IPS DF 19.7 (cell line): ENCODE data around the gene PRR33.
"Not testable (repeated sequence)": the region's sequence is repeated elsewhere in the genome, so short reads cannot be mapped to it uniquely, and the experiment has no call there.

Experiments
- DNase-seq: peaks from one replicate; pipeline ENCODE4 v3.0.0-alpha.2; 2013; ENCODE audit warnings: low read depth, low spot score

PRR33 gene

GRCh38 chr11:1875851-1876301 lies 15.8 kb downstream of the PRR33 start:
- not testable (repeated sequence) for DNase-seq

GRCh38 chr11:1875093-1875850 lies 16.4 kb downstream of the PRR33 start:
- DNase-seq = no peak

GRCh38 chr11:1874441-1875092 lies 17.1 kb downstream of the PRR33 start:
- DNase-seq = not testable (repeated sequence)

- DNase-seq = not testable (repeated sequence)
Measured at GRCh38 chr11:1873813-1874150, 17.9 kb downstream of the PRR33 start.

- DNase-seq = no peak
Measured at GRCh38 chr11:1873048-1873812, 18.5 kb downstream of the PRR33 start.

- DNase-seq = no peak
Measured at GRCh38 chr11:1872267-1872985, 19.3 kb downstream of the PRR33 start.

GRCh38 chr11:1871531-1871930 lies 20.2 kb downstream of the PRR33 start:
- DNase-seq = no peak

- DNase-seq = no peak
Measured at GRCh38 chr11:1870721-1871466, 20.8 kb downstream of the PRR33 start.

GRCh38 chr11:1870326-1870696 lies 21.4 kb downstream of the PRR33 start:
- DNase-seq = no peak

GRCh38 chr11:1869427-1870325 lies 22.0 kb downstream of the PRR33 start:
- DNase-seq = no peak

GRCh38 chr11:1868636-1869291 lies 22.9 kb downstream of the PRR33 start:
- DNase-seq = no peak

GRCh38 chr11:1868056-1868635 lies 23.5 kb downstream of the PRR33 start:
- DNase-seq = no peak

- no peak for DNase-seq
Measured at GRCh38 chr11:1867381-1867780, 24.3 kb downstream of the PRR33 start.

- DNase-seq = no peak
Measured at GRCh38 chr11:1866776-1867175, 24.9 kb downstream of the PRR33 start.

- DNase-seq = no peak
Measured at GRCh38 chr11:1866226-1866625, 25.5 kb downstream of the PRR33 start.

GRCh38 chr11:1864831-1865665 lies 26.6 kb downstream of the PRR33 start:
- DNase-seq = no peak

GRCh38 chr11:1864231-1864630 lies 27.5 kb downstream of the PRR33 start:
- DNase-seq = no peak
